ENCODE results near the gene RIC8B. TPM values are rescaled to one million over a fixed set of nuclear protein-coding genes. Genes with fewer than 3 reads are reported as not detected.
A peak's percentile ranks its signal among the peaks of the same experiment; 100 is the strongest.

RIC8B gene
- total RNA-seq, 1 donor from 2014 or later: 11.6 TPM

GRCh38 chr12:106767954-106768822, 6.3 kb upstream of the RIC8B start:
- intact Hi-C loops (cut with DNase I): no loop called here
- Histone ChIP-seq H3K27ac (no peak overlapping the region), H3K4me1 (peaks cover 21% of the 10 kb centered on the region)

GRCh38 chr12:106769078-106769477, 5.4 kb upstream of the RIC8B start:
- Histone ChIP-seq H3K27me3 (no peaks in the 10 kb centered on the region), H3K4me1 (peaks cover 21% of the 10 kb centered on the region), H3K4me3 (no peak overlapping the region), H3K36me3 (no peaks in the 10 kb centered on the region), H3K27ac (no peak overlapping the region), H3K9me3 (no peaks in the 10 kb centered on the region)
- no peak for DNase-seq
- TF ChIP-seq CTCF (IDR thresholded peaks at IDR 0.05): no peak
- intact Hi-C loops (cut with DNase I): no loop called here
- ATAC-seq: no peak

More at GRCh38 chr12:106767954-106768822, 6.3 kb upstream of the RIC8B start:
- Histone ChIP-seq H3K36me3 (no peaks in the 10 kb centered on the region), H3K27me3 (no peaks in the 10 kb centered on the region), H3K9me3 (no peaks in the 10 kb centered on the region), H3K4me3 (no peak overlapping the region)
- DNase-seq: no peak
- ATAC-seq: no peak
- no peak for TF ChIP-seq CTCF (IDR thresholded peaks at IDR 0.05)

GRCh38 chr12:106769546-106769945, 4.9 kb upstream of the RIC8B start:
- Histone ChIP-seq H3K9me3 (no peaks in the 10 kb centered on the region), H3K4me3 (no peak overlapping the region), H3K36me3 (no peaks in the 10 kb centered on the region), H3K4me1 (peaks cover 21% of the 10 kb centered on the region), H3K27ac (no peak overlapping the region), H3K27me3 (no peaks in the 10 kb centered on the region)
- ATAC-seq (no peak), DNase-seq (no peak)
- intact Hi-C loops (cut with DNase I): no loop called here
- TF ChIP-seq CTCF (IDR thresholded peaks at IDR 0.05): no peak

- H3K9me3 ChIP-seq: no peaks in the 10 kb centered on the region
- no peaks in the 10 kb centered on the region for H3K27me3 ChIP-seq
- no peak for DNase-seq
- TF ChIP-seq CTCF (IDR thresholded peaks at IDR 0.05): no peak
- no peak overlapping the region for H3K27ac ChIP-seq
- H3K36me3 ChIP-seq: no peaks in the 10 kb centered on the region
- H3K4me1 ChIP-seq: peaks cover 29% of the 10 kb centered on the region
- intact Hi-C loops (cut with DNase I): no loop called here
- no peak for ATAC-seq
- no peak overlapping the region for H3K4me3 ChIP-seq
These were observed 3.1 kb upstream of the RIC8B start for GRCh38 chr12:106771425-106771824.

- no peak for ATAC-seq
- Histone ChIP-seq H3K4me3 (peak overlapping the region; percentile 90), H3K27ac (peak overlapping the region; percentile 97), H3K27me3 (no peaks in the 10 kb centered on the region), H3K36me3 (no peaks in the 10 kb centered on the region), H3K4me1 (peaks cover 17% of the 10 kb centered on the region), H3K9me3 (no peaks in the 10 kb centered on the region)
- no peak for DNase-seq
- TF ChIP-seq CTCF (IDR thresholded peaks at IDR 0.05): no peak
- intact Hi-C loops (cut with DNase I): no loop called here
These were observed 1.0 kb upstream of the RIC8B start for GRCh38 chr12:106773286-106774004.

Data from upper lobe of right lung (tissue), 1 donor.